Brain microvascular endothelial cell (primary cell): ENCODE data around the gene PON2.
"Not testable (repeated sequence)": the region's sequence is repeated elsewhere in the genome, so short reads cannot be mapped to it uniquely, and the experiment has no call there.

Experiments used
- DNase-seq: peaks from one replicate; pipeline ENCODE4 v3.0.0-alpha.2; 2020
- H3K27ac ChIP-seq: fragments of 250-450 bp; sonication (Bioruptor Pico); 2 replicates; pipeline ENCODE4 v1.5.1; 2020; ENCODE audit warnings: mild to moderate bottlenecking, moderate library complexity
- H3K27me3 ChIP-seq: fragments of 250-450 bp; sonication (Bioruptor Pico); replicated peaks from 2 replicates; pipeline ENCODE4 v1.5.1; 2020; ENCODE audit warnings: mild to moderate bottlenecking
- H3K36me3 ChIP-seq: fragments of 250-450 bp; sonication (Bioruptor Pico); replicated peaks from 2 replicates; pipeline ENCODE4 v1.5.1; 2020; ENCODE audit warnings: mild to moderate bottlenecking
- H3K4me3 ChIP-seq: 2 replicates; pipeline ENCODE4 v1.5.1; 2011; ENCODE audit warnings: low read depth, mild to moderate bottlenecking, control low read depth, low read length, moderate library complexity
- CTCF ChIP-seq: IDR thresholded peaks from 2 replicates; pipeline ENCODE4 v1.5.1; 2011; ENCODE audit warnings: low read depth, mild to moderate bottlenecking, moderate library complexity, low read length, control low read depth, inconsistent platforms; ENCODE audit errors: missing control alignments
- in situ Hi-C: cut with HindIII; loops from 2 replicates; pipeline ENCODE4 v1.10.0; 2017; ENCODE audit warnings: low sequenced_read_pairs, low pct_ligation_motif_present

The PON2 gene

GRCh38 chr7:95395755-95396135 is 39.1 kb downstream of the PON2 start:
- no peaks in the 10 kb centered on the region for H3K27me3 ChIP-seq
- in situ Hi-C loops: no loop called here
- H3K4me3 ChIP-seq: no peak overlapping the region

GRCh38 chr7:95394370-95394769 is 40.5 kb downstream of the PON2 start:
- no peaks in the 10 kb centered on the region for H3K27me3 ChIP-seq
- DNase-seq: no peak
- in situ Hi-C loops: no loop called here
- TF ChIP-seq CTCF: no peak
- no peak overlapping the region for H3K4me3 ChIP-seq
- H3K36me3 ChIP-seq: no peaks in the 10 kb centered on the region
- H3K27ac ChIP-seq: no peak overlapping the region

More at GRCh38 chr7:95395755-95396135, 39.1 kb downstream of the PON2 start:
- no peak for DNase-seq
- no peak for TF ChIP-seq CTCF
- Histone ChIP-seq H3K36me3 (no peaks in the 10 kb centered on the region), H3K27ac (no peak overlapping the region)

- in situ Hi-C loops: no loop called here
- no peak for DNase-seq
- no peaks in the 10 kb centered on the region for H3K27me3 ChIP-seq
- H3K4me3 ChIP-seq: no peak overlapping the region
- H3K27ac ChIP-seq: no peak overlapping the region
- H3K36me3 ChIP-seq: no peaks in the 10 kb centered on the region
- no peak for TF ChIP-seq CTCF
Observed at GRCh38 chr7:95391761-95392160, 43.1 kb downstream of the PON2 start.

GRCh38 chr7:95389516-95389915 is 45.3 kb downstream of the PON2 start:
- TF ChIP-seq CTCF: no peak
- Histone ChIP-seq H3K4me3 (no peak overlapping the region), H3K27me3 (no peaks in the 10 kb centered on the region), H3K36me3 (no peaks in the 10 kb centered on the region), H3K27ac (no peak overlapping the region)
- no peak for DNase-seq
- in situ Hi-C loops: no loop called here

GRCh38 chr7:95379457-95379856 is 55.4 kb downstream of the PON2 start:
- H3K27ac ChIP-seq, H3K27me3 ChIP-seq, H3K36me3 ChIP-seq, H3K4me3 ChIP-seq, in situ Hi-C loops, DNase-seq: not testable (repeated sequence)

- no peaks in the 10 kb centered on the region for H3K27me3 ChIP-seq
- H3K36me3 ChIP-seq: no peaks in the 10 kb centered on the region
- in situ Hi-C loops: no loop called here
- no peak for TF ChIP-seq CTCF
- peak; percentile 12 for DNase-seq
- H3K4me3 ChIP-seq: no peak overlapping the region
- no peak overlapping the region for H3K27ac ChIP-seq
Observed at GRCh38 chr7:95376632-95377400, 58.0 kb downstream of the PON2 start.
